Hepatocyte (in vitro differentiated cells): ENCODE results near the gene CEP126. TPM values are rescaled to one million over a fixed set of nuclear protein-coding genes. Genes with fewer than 3 reads are reported as not detected.

Experiments used
- DNase-seq: peaks from one replicate; pipeline ENCODE4 v3.0.0-alpha.2; 2016; ENCODE audit warnings: low spot score
- H2AFZ ChIP-seq: fragments of 200-600 bp; sonication (generic); 2 replicates; pipeline ENCODE4 v1.6.0; 2016; ENCODE audit warnings: antibody characterized with exemption, mild to moderate bottlenecking
- H3K27ac ChIP-seq: fragments of 200-600 bp; sonication (generic); 2 replicates; pipeline ENCODE4 v1.5.1; 2016; ENCODE audit warnings: mild to moderate bottlenecking
- H3K27me3 ChIP-seq: fragments of 200-600 bp; sonication (generic); 2 replicates; pipeline ENCODE4 v1.6.1; 2016
- H3K36me3 ChIP-seq: fragments of 200-600 bp; sonication (generic); replicated peaks from 2 replicates; pipeline ENCODE4 v1.5.1; 2016; ENCODE audit warnings: low read depth; ENCODE audit not compliant: insufficient read depth
- H3K4me1 ChIP-seq: fragments of 200-600 bp; sonication (generic); 2 replicates; pipeline ENCODE4 v1.5.1; 2016; ENCODE audit warnings: mild to moderate bottlenecking, moderate library complexity; ENCODE audit not compliant: insufficient read depth
- H3K4me2 ChIP-seq: fragments of 200-600 bp; sonication (generic); 2 replicates; pipeline ENCODE4 v1.6.0; 2016
- H3K4me3 ChIP-seq: fragments of 200-600 bp; sonication (generic); 2 replicates; pipeline ENCODE4 v1.5.1; 2016; ENCODE audit warnings: mild to moderate bottlenecking
- H3K79me2 ChIP-seq: fragments of 200-600 bp; sonication (generic); 2 replicates; pipeline ENCODE4 v1.6.0; 2017; ENCODE audit warnings: mild to moderate bottlenecking
- H3K9me2 ChIP-seq: fragments of 200-600 bp; sonication (generic); replicated peaks from 2 replicates; pipeline ENCODE4 v1.6.0; 2017; ENCODE audit warnings: mild to moderate bottlenecking; ENCODE audit not compliant: insufficient read depth
- H3K9me3 ChIP-seq: fragments of 200-600 bp; sonication (generic); 2 replicates; pipeline ENCODE4 v1.5.1; 2016; ENCODE audit warnings: low read depth, mild to moderate bottlenecking
- H4K20me1 ChIP-seq: fragments of 200-600 bp; sonication (generic); 2 replicates; pipeline ENCODE4 v1.6.0; 2016; ENCODE audit warnings: mild to moderate bottlenecking; ENCODE audit not compliant: insufficient read depth, poor library complexity, severe bottlenecking
- CTCF ChIP-seq: fragments of 200-600 bp; sonication (generic); IDR thresholded peaks from 2 replicates; pipeline ENCODE4 v1.5.1; 2016; ENCODE audit warnings: antibody characterized with exemption, mild to moderate bottlenecking; ENCODE audit not compliant: poor library complexity
- EZH2 ChIP-seq: fragments of 200-600 bp; sonication (generic); IDR thresholded peaks from 2 replicates; pipeline ENCODE4 v1.6.1; 2016; ENCODE audit warnings: antibody characterized with exemption, mild to moderate bottlenecking, borderline replicate concordance
- EZH2phosphoT487 ChIP-seq: fragments of 200-600 bp; sonication (generic); IDR thresholded peaks from one replicate; pipeline ENCODE4 v1.6.1; 2018; ENCODE audit warnings: antibody characterized with exemption, mild to moderate bottlenecking, low read depth, moderate library complexity; ENCODE audit not compliant: unreplicated experiment, severe bottlenecking
- WGBS: methylation state at CpG from one replicate; pipeline ENCODE4 v1.1.6; 2016; ENCODE audit warnings: low lambda C conversion rate; ENCODE audit errors: missing lambda C conversion rate; 5-methylcytosine and 5-hydroxymethylcytosine counted together
- polyA plus RNA-seq: library from polyadenylated mRNA; unstranded; fragments of >200 nt; fragmentation: Nextera tagmentation; extraction: Ambion mirVana; gene quantifications from 2 replicates; pipeline ENCODE4 v1.2.1, GENCODE V29; 2016
- total RNA-seq: library from RNA; depleted of rRNA; stranded (reverse); fragments of >200 nt; gene quantifications from 2 replicates; pipeline ENCODE4 v1.2.3, GENCODE V29; 2014

Gene CEP126
- total and polyA plus RNA-seq, 2 experiments from 2014 or later, result 1.8 to 2.2 TPM

GRCh38 chr11:102004220-102004619 lies 89.4 kb downstream of the CEP126 start:
- TF ChIP-seq EZH2 (no peak), CTCF (no peak), EZH2phosphoT487 (no peak)
- Histone ChIP-seq H3K27ac (no peak overlapping the region), H3K4me1 (peaks cover 13% of the 10 kb centered on the region), H3K36me3 (no peaks in the 10 kb centered on the region), H3K4me3 (no peak overlapping the region), H3K9me2 (no peaks in the 10 kb centered on the region), H3K27me3 (no peaks in the 10 kb centered on the region), H3K9me3 (no peaks in the 10 kb centered on the region), H3K4me2 (no peak overlapping the region), H4K20me1 (no peaks in the 10 kb centered on the region), H2AFZ (no peak overlapping the region), H3K79me2 (no peaks in the 10 kb centered on the region)
- no peak for DNase-seq

GRCh38 chr11:102005306-102005705 lies 90.5 kb downstream of the CEP126 start:
- Histone ChIP-seq H3K36me3 (no peaks in the 10 kb centered on the region), H2AFZ (no peak overlapping the region), H3K4me3 (no peak overlapping the region), H3K27ac (peak overlapping the region; percentile 47), H3K79me2 (no peaks in the 10 kb centered on the region), H4K20me1 (no peaks in the 10 kb centered on the region), H3K9me3 (no peaks in the 10 kb centered on the region), H3K4me2 (no peak overlapping the region), H3K9me2 (no peaks in the 10 kb centered on the region), H3K4me1 (peaks cover 13% of the 10 kb centered on the region), H3K27me3 (no peaks in the 10 kb centered on the region)
- WGBS, result 86% methylated on average over 4 of the region's 4 CpGs
- TF ChIP-seq CTCF (no peak), EZH2 (no peak), EZH2phosphoT487 (no peak)
- DNase-seq, result no peak

GRCh38 chr11:102006835-102007566 lies 92.2 kb downstream of the CEP126 start:
- no peak overlapping the region for H3K4me2 ChIP-seq
- H3K4me3 ChIP-seq, result no peak overlapping the region
- H3K9me2 ChIP-seq, result no peaks in the 10 kb centered on the region
- H3K27me3 ChIP-seq, result no peaks in the 10 kb centered on the region
- 84% methylated on average over 7 of the region's 7 CpGs for WGBS
- H2AFZ ChIP-seq, result no peak overlapping the region
- H3K27ac ChIP-seq, result peak overlapping the region; percentile 64
- no peak for DNase-seq
- no peaks in the 10 kb centered on the region for H3K36me3 ChIP-seq
- H3K9me3 ChIP-seq, result no peaks in the 10 kb centered on the region
- no peaks in the 10 kb centered on the region for H3K79me2 ChIP-seq
- no peak for TF ChIP-seq EZH2phosphoT487
- TF ChIP-seq EZH2, result no peak
- no peak for TF ChIP-seq CTCF
- peaks cover 27% of the 10 kb centered on the region for H3K4me1 ChIP-seq
- no peaks in the 10 kb centered on the region for H4K20me1 ChIP-seq
